Esophagus muscularis mucosa (tissue), 3 donors: ENCODE results near the gene PCDHGB5.

Experiments
- POLR2A ChIP-seq: fragments of 450-650 bp; IDR thresholded peaks from one replicate; pipeline ENCODE4 v1.6.1; 2017; ENCODE audit warnings: antibody characterized with exemption, moderate library complexity, mild to moderate bottlenecking, low read depth
- TF ChIP-seq, protein P1 (sequence below), 3 experiments: fragments of 200-600 bp in 2 of 3; fragments of 450-650 bp in 1 of 3; sonication (generic) in 2 of 3; IDR thresholded peaks; one replicate each; pipeline ENCODE4 v1.5.1; 2017 to 2019; ENCODE audit warnings: antibody characterized with exemption in 3 of 3, mild to moderate bottlenecking in 2 of 3, moderate library complexity in 1 of 3

DNA sequence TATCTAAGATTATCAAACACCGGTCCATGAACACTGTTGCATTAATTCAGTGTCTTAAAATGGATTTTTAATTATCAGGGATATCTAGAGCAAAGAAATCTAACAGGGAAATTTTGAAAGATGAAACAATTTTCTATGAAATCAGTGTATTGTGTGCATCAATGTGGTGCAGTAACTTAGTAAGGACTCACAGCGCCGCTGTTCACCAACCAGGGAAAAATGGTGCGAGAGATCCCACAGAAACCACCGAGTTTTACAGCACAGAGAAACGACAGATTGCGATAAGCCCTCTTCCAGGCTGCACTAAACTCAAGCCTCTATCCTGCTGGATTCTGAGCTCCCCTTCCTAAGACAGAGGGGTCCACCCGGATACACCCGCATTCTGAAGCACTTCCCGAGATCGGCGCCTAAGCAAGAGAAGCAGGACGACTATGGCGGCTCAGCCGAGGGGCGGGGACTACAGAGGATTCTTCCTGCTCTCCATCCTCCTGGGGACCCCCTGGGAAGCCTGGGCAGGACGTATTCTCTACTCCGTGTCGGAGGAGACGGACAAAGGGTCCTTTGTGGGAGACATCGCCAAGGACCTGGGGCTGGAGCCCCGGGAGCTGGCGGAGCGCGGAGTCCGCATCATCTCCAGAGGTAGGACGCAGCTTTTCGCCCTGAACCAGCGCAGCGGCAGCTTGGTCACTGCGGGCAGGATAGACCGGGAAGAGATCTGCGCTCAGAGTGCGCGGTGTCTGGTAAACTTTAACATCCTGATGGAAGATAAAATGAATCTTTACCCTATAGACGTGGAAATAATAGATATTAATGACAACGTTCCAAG is 15.1 kb upstream of the PCDHGB5 start, which contains the start of gene PCDHGA7:
- no peak for TF ChIP-seq POLR2A
- TF ChIP-seq, protein P1, sequence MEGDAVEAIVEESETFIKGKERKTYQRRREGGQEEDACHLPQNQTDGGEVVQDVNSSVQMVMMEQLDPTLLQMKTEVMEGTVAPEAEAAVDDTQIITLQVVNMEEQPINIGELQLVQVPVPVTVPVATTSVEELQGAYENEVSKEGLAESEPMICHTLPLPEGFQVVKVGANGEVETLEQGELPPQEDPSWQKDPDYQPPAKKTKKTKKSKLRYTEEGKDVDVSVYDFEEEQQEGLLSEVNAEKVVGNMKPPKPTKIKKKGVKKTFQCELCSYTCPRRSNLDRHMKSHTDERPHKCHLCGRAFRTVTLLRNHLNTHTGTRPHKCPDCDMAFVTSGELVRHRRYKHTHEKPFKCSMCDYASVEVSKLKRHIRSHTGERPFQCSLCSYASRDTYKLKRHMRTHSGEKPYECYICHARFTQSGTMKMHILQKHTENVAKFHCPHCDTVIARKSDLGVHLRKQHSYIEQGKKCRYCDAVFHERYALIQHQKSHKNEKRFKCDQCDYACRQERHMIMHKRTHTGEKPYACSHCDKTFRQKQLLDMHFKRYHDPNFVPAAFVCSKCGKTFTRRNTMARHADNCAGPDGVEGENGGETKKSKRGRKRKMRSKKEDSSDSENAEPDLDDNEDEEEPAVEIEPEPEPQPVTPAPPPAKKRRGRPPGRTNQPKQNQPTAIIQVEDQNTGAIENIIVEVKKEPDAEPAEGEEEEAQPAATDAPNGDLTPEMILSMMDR (IDR thresholded peaks at IDR 0.05), result peak in 1 of 3 experiments; percentile 3
